ENCODE results near the gene DHRS11. TPM values are rescaled to one million over a fixed set of nuclear protein-coding genes. Genes with fewer than 3 reads are reported as not detected.

The DHRS11 gene
- total and polyA plus RNA-seq, 10 of the 15 experiments (the other 5 are each of a cell fraction or from before 2014, with no cell fraction given), result 3.4 to 23.0 (median 14.5) TPM

- TF ChIP-seq TCF12 (IDR thresholded peaks at IDR 0.05; ENCODE audit: low read depth, low read length), result 0 out of 2 replicates have a peak, but pooled peaks have one; percentile 40
- peak; percentile 92 for TF ChIP-seq BCL3 (IDR thresholded peaks at IDR 0.05; ENCODE audit: borderline replicate concordance, insufficient read depth, low read depth, low read length, poor library complexity, severe bottlenecking)
- 0 out of 2 replicates have a peak, but pooled peaks have one; percentile 14 for TF ChIP-seq SIN3A (IDR thresholded peaks at IDR 0.05; ENCODE audit: low read depth, low read length)
- TF ChIP-seq KLF5 (IDR thresholded peaks at IDR 0.05; ENCODE audit: partially characterized antibody), result no peak
- 0 out of 4 replicates have a peak, but pooled peaks of 1 of the 2 experiments have one; percentile 22 for TF ChIP-seq BHLHE40 (IDR thresholded peaks at IDR 0.05; ENCODE audit: borderline replicate concordance in 1 of 2, low read depth in 2 of 2, low read length in 1 of 2)
- no peak for TF ChIP-seq CEBPB (IDR thresholded peaks at IDR 0.05; ENCODE audit: borderline replicate concordance in 1 of 2, low read depth in 2 of 2, low read length in 2 of 2)
- TF ChIP-seq LARP7 (IDR thresholded peaks at IDR 0.05), result peak; percentile 93
- peak in 1 of 3 experiments; percentile 39; a peak in 2 of 6 replicates for TF ChIP-seq CTCF (IDR thresholded peaks at IDR 0.05 in 2 of 3, conservative IDR thresholded peaks at IDR 0.05 in 1 of 3; ENCODE audit: control insufficient read depth in 2 of 3, extremely low read depth in 1 of 3, insufficient read depth in 1 of 3, low read depth in 3 of 3, low read length in 3 of 3)
- 0 out of 2 replicates have a peak, but pooled peaks have one; percentile 47 for TF ChIP-seq SMARCA5 (IDR thresholded peaks at IDR 0.05)
- 0 out of 2 replicates have a peak, but pooled peaks have one; percentile 30 for TF ChIP-seq ZNF217 (IDR thresholded peaks at IDR 0.05)
- TF ChIP-seq NKRF (conservative IDR thresholded peaks at IDR 0.05), result peak; percentile 83
- TF ChIP-seq NFYA (IDR thresholded peaks at IDR 0.05; ENCODE audit: borderline replicate concordance, low read depth, low read length), result no peak
- TF ChIP-seq POLR2A (IDR thresholded peaks at IDR 0.05; ENCODE audit: low read depth, low read length), result peak; percentile 82
- no peak for TF ChIP-seq CHD2 (IDR thresholded peaks at IDR 0.05; ENCODE audit: borderline replicate concordance, low read depth, low read length)
- TF ChIP-seq RBBP5 (conservative IDR thresholded peaks at IDR 0.05), result no peak
- TF ChIP-seq E2F8 (IDR thresholded peaks at IDR 0.05; ENCODE audit: low read depth, partially characterized antibody), result peak; percentile 29
- peak; percentile 29; the same call in 1 of the 2 replicates for TF ChIP-seq POLR2AphosphoS5 (IDR thresholded peaks at IDR 0.05; ENCODE audit: low read length)
Measured at GRCh38 chr17:36591434-36592315, at the start of gene DHRS11 (continued).
